Retinal pigment epithelial cell (primary cell): ENCODE data around the gene PTPRD.

Experiments used
- DNase-seq: peaks from one replicate; pipeline ENCODE4 v3.0.0-alpha.2; 2010; ENCODE audit warnings: low read depth
- H3K4me3 ChIP-seq: 2 replicates; pipeline ENCODE4 v1.5.1; 2011; ENCODE audit warnings: mild to moderate bottlenecking, low read length, control low read depth, moderate library complexity
- CTCF ChIP-seq: conservative IDR thresholded peaks from 2 replicates; pipeline ENCODE4 v1.5.1; 2011; ENCODE audit warnings: low read depth, low read length, control low read depth, inconsistent platforms

The PTPRD gene

GRCh38 chr9:8825585-8826147 lies 1787.1 kb downstream of the PTPRD start:
- no peak for DNase-seq
- TF ChIP-seq CTCF = no peak
- H3K4me3 ChIP-seq = no peak overlapping the region

GRCh38 chr9:8823131-8823895 lies 1789.5 kb downstream of the PTPRD start:
- H3K4me3 ChIP-seq = no peak overlapping the region
- no peak for DNase-seq
- no peak for TF ChIP-seq CTCF

- H3K4me3 ChIP-seq = no peak overlapping the region
- DNase-seq = peak; percentile 61
- no peak for TF ChIP-seq CTCF
Observed at GRCh38 chr9:8822667-8823025, 1790.2 kb downstream of the PTPRD start.

GRCh38 chr9:8821910-8822666 lies 1790.7 kb downstream of the PTPRD start:
- DNase-seq = no peak
- H3K4me3 ChIP-seq = no peak overlapping the region
- no peak for TF ChIP-seq CTCF

- DNase-seq = no peak
- H3K4me3 ChIP-seq = no peak overlapping the region
- no peak for TF ChIP-seq CTCF
Observed at GRCh38 chr9:8817335-8817734, 1795.5 kb downstream of the PTPRD start.

GRCh38 chr9:8816361-8816760 lies 1796.4 kb downstream of the PTPRD start:
- no peak for TF ChIP-seq CTCF
- no peak overlapping the region for H3K4me3 ChIP-seq
- DNase-seq = no peak
